Subcutaneous adipose tissue (tissue), 4 donors: ENCODE measurements around the gene RESP18. TPM values are rescaled to one million over a fixed set of nuclear protein-coding genes. Genes with fewer than 3 reads are reported as not detected.

ENCODE experiments used
- small RNA-seq: library from RNA; depleted of rRNA; stranded (forward); fragments of <200 nt; gene quantifications from one replicate; pipeline ENCODE3, GENCODE V24; 2016
- total RNA-seq, 4 donors: library from RNA; depleted of rRNA; stranded (reverse); fragments of >200 nt; gene quantifications; one replicate each; pipeline ENCODE4 v1.1.0, GENCODE V29; 2016
- TF ChIP-seq, protein P1 (sequence below): fragments of 450-650 bp; IDR thresholded peaks from one replicate; pipeline ENCODE4 v1.5.1; 2016; ENCODE audit warnings: low read depth, mild to moderate bottlenecking, control low read depth, antibody characterized with exemption, moderate library complexity

The RESP18 gene
- total RNA-seq, 4 donors from 2014 or later: not detected

- TF ChIP-seq, protein P1, sequence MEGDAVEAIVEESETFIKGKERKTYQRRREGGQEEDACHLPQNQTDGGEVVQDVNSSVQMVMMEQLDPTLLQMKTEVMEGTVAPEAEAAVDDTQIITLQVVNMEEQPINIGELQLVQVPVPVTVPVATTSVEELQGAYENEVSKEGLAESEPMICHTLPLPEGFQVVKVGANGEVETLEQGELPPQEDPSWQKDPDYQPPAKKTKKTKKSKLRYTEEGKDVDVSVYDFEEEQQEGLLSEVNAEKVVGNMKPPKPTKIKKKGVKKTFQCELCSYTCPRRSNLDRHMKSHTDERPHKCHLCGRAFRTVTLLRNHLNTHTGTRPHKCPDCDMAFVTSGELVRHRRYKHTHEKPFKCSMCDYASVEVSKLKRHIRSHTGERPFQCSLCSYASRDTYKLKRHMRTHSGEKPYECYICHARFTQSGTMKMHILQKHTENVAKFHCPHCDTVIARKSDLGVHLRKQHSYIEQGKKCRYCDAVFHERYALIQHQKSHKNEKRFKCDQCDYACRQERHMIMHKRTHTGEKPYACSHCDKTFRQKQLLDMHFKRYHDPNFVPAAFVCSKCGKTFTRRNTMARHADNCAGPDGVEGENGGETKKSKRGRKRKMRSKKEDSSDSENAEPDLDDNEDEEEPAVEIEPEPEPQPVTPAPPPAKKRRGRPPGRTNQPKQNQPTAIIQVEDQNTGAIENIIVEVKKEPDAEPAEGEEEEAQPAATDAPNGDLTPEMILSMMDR: no peak
These were observed 53.8 kb downstream of the RESP18 start for GRCh38 chr2:219278655-219279150.

DNA sequence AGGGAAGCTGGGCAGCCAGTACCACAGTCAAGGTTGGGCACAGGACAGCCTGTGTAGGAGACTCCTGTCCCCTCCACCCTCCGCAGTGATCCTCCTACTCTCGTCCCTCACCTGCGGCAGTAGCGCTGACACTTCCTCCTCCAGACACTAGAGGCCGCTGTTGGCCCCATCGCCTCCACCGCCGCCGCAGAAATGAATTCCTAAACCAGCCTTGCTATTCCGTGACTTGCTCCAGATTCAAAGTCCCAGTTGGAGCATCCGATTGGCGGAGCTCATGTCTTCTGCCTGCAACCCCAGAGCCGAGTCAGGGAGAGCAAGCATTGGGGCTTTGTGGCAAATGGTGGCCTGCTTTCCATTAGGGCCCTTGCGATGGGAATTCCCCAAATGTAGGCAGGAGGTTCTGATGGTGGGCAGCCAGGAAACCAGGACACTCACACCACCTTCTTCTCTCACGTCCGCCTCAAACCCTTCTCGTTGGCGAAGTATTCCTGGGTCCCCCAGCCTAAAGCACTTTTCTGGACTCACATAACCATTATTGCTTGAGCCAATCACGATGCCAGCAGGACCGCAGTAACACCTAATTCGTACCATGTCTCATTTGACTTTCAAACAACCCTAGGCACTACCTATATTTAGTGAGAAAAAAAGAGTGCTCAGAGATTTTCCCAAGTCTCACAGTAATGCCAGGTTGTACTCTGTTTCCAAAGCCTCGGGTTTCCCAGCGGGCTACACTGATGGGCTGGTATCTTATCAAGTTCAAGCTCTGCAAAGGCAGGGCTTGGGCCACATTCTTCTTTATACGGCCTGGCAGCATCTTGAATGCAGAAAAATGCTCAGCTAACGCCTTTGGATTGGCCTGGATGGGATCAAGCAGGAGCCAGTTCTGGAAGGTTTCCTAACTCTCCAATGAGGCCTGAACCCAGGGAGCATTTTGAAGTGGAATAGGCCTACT lies 54.6 kb downstream of the RESP18 start:
- TF ChIP-seq, protein P1: no peak

Small RNA genes within 50 kb of the gene (small RNA-seq; reads per million reads assigned to genes)
- gene AC053503.3: not detected
- not detected for gene MIR153-1

Other genes with a start within 250 kb of the RESP18 start
- 10 to 100 TPM; 14.3 to 27.7 (median 19.4) TPM for gene NHEJ1, start 171.9 kb downstream of the RESP18 start, total RNA-seq
- under 1 TPM; 0.38 to 0.82 (median 0.67) TPM for gene SLC23A3, start 162.7 kb downstream of the RESP18 start, total RNA-seq
- gene CNPPD1, start 155.8 kb downstream of the RESP18 start, total RNA-seq: 10 to 100 TPM; 35.9 to 55.5 (median 44.2) TPM
- 10 to 100 TPM; 30.7 to 67.0 (median 62.9) TPM for gene RETREG2, start 154.5 kb downstream of the RESP18 start, total RNA-seq
- gene ZFAND2B, start 126.0 kb downstream of the RESP18 start, total RNA-seq: 10 to 100 TPM; 28.0 to 60.3 (median 43.7) TPM
- 10 to 100 TPM in 3 of 4 donors, 1 to 10 TPM in 1; 8.2 to 31.6 (median 24.7) TPM for gene ABCB6, start 113.8 kb downstream of the RESP18 start, total RNA-seq
- gene ATG9A, start 103.1 kb downstream of the RESP18 start, total RNA-seq: 10 to 100 TPM; 29.0 to 54.1 (median 30.3) TPM
- gene ANKZF1, start 102.9 kb downstream of the RESP18 start, total RNA-seq: 10 to 100 TPM; 16.8 to 62.5 (median 52.7) TPM
- gene GLB1L, start 87.3 kb downstream of the RESP18 start, total RNA-seq: 10 to 100 TPM in 3 of 4 donors, 1 to 10 TPM in 1; 2.9 to 12.2 (median 11.0) TPM
- gene STK16, start 87.3 kb downstream of the RESP18 start, total RNA-seq: 10 to 100 TPM; 13.7 to 22.2 (median 15.4) TPM
- not detected for gene TUBA4B, start 79.5 kb downstream of the RESP18 start, total RNA-seq
- gene TUBA4A, start 78.8 kb downstream of the RESP18 start, total RNA-seq: 10 to 100 TPM in 2 of 4 donors, 1 to 10 TPM in 2; 7.2 to 31.8 (median 9.2) TPM
- 10 to 100 TPM; 44.7 to 77.0 (median 51.1) TPM for gene DNAJB2, start 53.4 kb downstream of the RESP18 start, total RNA-seq
- gene PTPRN, start 23.3 kb downstream of the RESP18 start, total RNA-seq: not detected
- 10 to 100 TPM; 45.0 to 98.5 (median 54.1) TPM for gene DNPEP, start 55.2 kb upstream of the RESP18 start, total RNA-seq
- 10 to 100 TPM in 2 of 4 donors, 1 to 10 TPM in 2; 3.1 to 28.8 (median 13.3) TPM for gene DES, start 85.6 kb upstream of the RESP18 start, total RNA-seq
- 1 to 10 TPM in 3 of 4 donors, under 1 TPM in 1; 0.49 to 5.9 (median 2.9) TPM for gene SPEG, start 102.1 kb upstream of the RESP18 start, total RNA-seq
- 10 to 100 TPM; 16.3 to 38.2 (median 18.2) TPM for gene GMPPA, start 166.1 kb upstream of the RESP18 start, total RNA-seq
- gene ASIC4, start 181.7 kb upstream of the RESP18 start, total RNA-seq: not detected
- gene CHPF, start 211.1 kb upstream of the RESP18 start, total RNA-seq: 10 to 100 TPM in 3 of 4 donors, 1 to 10 TPM in 1; 7.8 to 41.6 (median 24.7) TPM
- 1 to 10 TPM in 2 of 4 donors, under 1 TPM in 1, not detected in 1; 0.68 to 1.7 (median 1.5) TPM for gene TMEM198, start 211.3 kb upstream of the RESP18 start, total RNA-seq
- gene OBSL1, start 238.8 kb upstream of the RESP18 start, total RNA-seq: 100 to 1,000 TPM in 1 of 4 donors, 10 to 100 TPM in 3; 37.5 to 118 (median 51.6) TPM
- gene INHA, start 239.6 kb upstream of the RESP18 start, total RNA-seq: 1 to 10 TPM in 1 of 4 donors, under 1 TPM in 1, not detected in 2; 0.66 to 1.5 TPM